Activated naive CD8-positive, alpha-beta T cell treated with anti-CD3 and anti-CD28 coated beads, Interleukin-2, amount 10 ng/mL, durations not matched to agents 7 days and 5 days (primary cell): ENCODE results near the gene UBE2G2. TPM values are rescaled to one million over a fixed set of nuclear protein-coding genes. Genes with fewer than 3 reads are reported as not detected.

Source experiments
- ATAC-seq: fragments of 150-1000 bp; cut with Tn5 transposase; one replicate; pipeline ENCODE4 v1.10.0; 2021; ENCODE audit warnings: low read depth, moderate library complexity
- POLR2A ChIA-PET: fragments of 350-600 bp; sonication (Branson Sonifier 250); formaldehyde crosslinking; loops from one replicate; lab custom pipeline; 2021; ENCODE audit warnings: antibody characterized with exemption; lab: Charles Lee
- DNase-seq: peaks from one replicate; pipeline ENCODE4 v3.0.0; 2021
- H3K27ac Mint-ChIP-seq: one replicate; pipeline ENCODE4 v1.8.0; 2022; ENCODE audit warnings: mild to moderate bottlenecking, mixed read lengths
- H3K27me3 Mint-ChIP-seq: one replicate; pipeline ENCODE4 v1.8.0; 2022; ENCODE audit warnings: mild to moderate bottlenecking, moderate library complexity, mixed read lengths
- H3K36me3 Mint-ChIP-seq: one replicate; pipeline ENCODE4 v1.8.0; 2021; ENCODE audit warnings: mild to moderate bottlenecking, mixed read lengths
- H3K4me1 Mint-ChIP-seq: one replicate; pipeline ENCODE4 v1.8.0; 2021; ENCODE audit warnings: mixed read lengths
- H3K4me3 Mint-ChIP-seq: one replicate; pipeline ENCODE4 v1.8.0; 2022; ENCODE audit warnings: mild to moderate bottlenecking, moderate library complexity, mixed read lengths
- H3K9me3 Mint-ChIP-seq: one replicate; pipeline ENCODE4 v1.8.0; 2021; ENCODE audit warnings: mixed read lengths
- total RNA-seq, 2 experiments: library from RNA; stranded (reverse); gene quantifications; one replicate each; pipeline ENCODE4 v1.2.3, GENCODE V29; 2021

UBE2G2 gene
- total RNA-seq, 2 experiments from 2014 or later = 111 TPM

DNA sequence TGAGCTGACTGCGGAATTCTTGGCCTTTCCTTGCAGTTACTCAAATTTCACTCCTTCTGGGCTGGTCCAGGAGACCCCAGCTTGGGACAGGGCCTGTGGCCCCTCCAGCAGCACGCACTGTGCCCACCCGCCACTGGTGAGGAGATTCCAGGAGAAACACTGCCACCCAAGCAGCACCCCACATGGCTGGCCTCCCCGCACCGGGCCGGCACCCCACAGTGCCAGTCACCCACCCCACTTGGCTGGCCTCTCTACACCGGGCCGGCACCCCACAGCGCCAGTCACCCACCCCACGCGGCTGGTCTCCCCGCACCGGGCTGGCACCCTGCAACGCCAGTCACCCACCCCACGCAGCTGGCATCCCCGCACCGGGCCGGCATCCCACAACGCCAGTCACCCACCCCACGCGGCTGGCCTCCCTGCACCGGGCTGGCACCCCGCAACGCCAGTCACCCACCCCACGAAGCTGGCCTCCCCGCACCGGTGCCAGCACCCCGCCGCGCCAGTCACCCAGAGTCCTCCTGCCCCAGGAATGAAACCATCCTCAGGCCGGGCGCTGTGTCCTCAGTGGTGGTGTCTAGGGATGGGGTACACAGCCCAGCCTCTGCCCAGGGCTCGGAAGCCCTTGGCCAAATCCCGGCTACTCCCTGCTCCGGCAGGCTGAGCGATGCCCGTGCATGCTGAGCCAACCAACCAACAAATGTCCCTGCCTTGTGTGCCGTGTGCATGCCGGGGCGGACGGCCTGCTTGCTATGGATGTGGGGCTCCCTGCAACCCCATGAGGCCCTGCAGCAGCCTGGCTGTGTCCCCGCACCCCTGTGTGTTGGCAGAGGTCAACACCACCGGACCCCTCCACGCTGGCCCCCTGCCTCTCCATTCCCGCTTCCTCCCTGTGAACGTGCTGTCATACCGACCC is 51.6 kb downstream of the UBE2G2 start:
- no peak overlapping the region for H3K4me3 Mint-ChIP-seq
- POLR2A ChIA-PET = no interaction called here
- no peaks in the 10 kb centered on the region for H3K4me1 Mint-ChIP-seq
- ATAC-seq (no peak), DNase-seq (no peak)
- H3K9me3 Mint-ChIP-seq = no peaks in the 10 kb centered on the region
- H3K36me3 Mint-ChIP-seq = no peaks in the 10 kb centered on the region
- H3K27me3 Mint-ChIP-seq = peaks cover 11% of the 10 kb centered on the region
- H3K27ac Mint-ChIP-seq = no peak overlapping the region

- Mint-ChIP-seq H3K4me1 (no peaks in the 10 kb centered on the region), H3K27me3 (peaks cover 11% of the 10 kb centered on the region), H3K27ac (no peak overlapping the region), H3K36me3 (no peaks in the 10 kb centered on the region), H3K9me3 (no peaks in the 10 kb centered on the region), H3K4me3 (no peak overlapping the region)
- POLR2A ChIA-PET = no interaction called here
- no peak for ATAC-seq
- no peak for DNase-seq
Measured at GRCh38 chr21:44749116-44749758, 52.4 kb downstream of the UBE2G2 start.

DNA sequence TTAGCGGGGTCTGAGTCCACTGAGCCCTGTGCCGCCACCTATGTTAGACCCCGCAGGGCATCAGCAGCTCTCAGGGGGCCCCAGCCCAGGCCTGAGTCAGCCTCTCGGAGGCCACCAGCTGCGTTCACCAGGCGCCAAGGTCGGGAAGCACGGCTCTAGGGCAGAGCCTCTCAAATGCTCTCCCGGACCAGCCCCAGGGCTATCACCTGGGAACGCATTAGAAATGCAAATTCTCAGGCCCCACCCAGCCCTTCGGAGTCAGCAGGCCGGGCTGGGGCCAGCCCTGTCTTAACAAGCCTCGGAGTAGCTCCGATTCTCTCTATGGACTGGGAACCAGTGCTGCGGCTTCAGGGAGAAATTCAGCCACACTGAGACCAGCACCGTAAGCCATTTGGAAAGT is 53.0 kb downstream of the UBE2G2 start:
- H3K27ac Mint-ChIP-seq = no peak overlapping the region
- no peak for DNase-seq
- no peaks in the 10 kb centered on the region for H3K9me3 Mint-ChIP-seq
- no peaks in the 10 kb centered on the region for H3K36me3 Mint-ChIP-seq
- ATAC-seq = no peak
- peaks cover 11% of the 10 kb centered on the region for H3K27me3 Mint-ChIP-seq
- POLR2A ChIA-PET = no interaction called here
- no peaks in the 10 kb centered on the region for H3K4me1 Mint-ChIP-seq
- no peak overlapping the region for H3K4me3 Mint-ChIP-seq

DNA sequence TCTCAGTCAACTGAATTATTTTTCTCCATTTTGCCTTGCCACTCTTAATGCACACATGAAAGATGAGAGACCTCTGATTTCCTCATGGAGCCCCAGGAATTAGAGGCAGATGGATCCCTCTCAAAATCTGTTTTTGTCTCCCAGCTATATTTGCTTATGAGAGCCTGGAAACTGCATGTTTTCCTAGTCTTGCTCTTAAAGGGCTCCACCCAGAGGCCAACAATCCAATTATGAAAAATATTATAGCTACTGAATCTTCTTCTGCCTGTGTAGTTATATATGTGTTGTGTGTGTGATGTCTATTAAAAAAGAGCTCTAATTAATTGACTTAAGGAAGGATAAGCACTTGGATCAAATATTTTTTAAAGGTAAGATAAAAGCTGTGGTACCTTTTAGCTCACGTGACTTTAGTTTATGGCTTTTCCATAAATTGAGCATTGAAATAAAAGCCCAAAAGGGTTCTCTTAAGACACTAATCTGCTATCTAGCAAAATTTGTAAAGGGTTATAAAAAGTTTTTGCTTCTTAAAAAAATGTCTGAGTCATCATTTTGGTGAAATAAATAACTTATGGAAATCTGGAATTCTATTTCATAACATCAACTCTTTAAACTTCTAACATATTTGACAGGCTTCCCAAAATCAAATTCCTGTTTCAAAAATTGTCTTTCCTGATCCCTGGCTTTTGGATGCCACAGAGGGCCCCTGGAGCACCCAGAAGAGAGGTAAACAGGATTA is 59.0 kb downstream of the UBE2G2 start:
- Mint-ChIP-seq H3K27me3 (peaks cover 4% of the 10 kb centered on the region), H3K4me1 (no peaks in the 10 kb centered on the region), H3K36me3 (peaks cover 2% of the 10 kb centered on the region), H3K9me3 (peaks cover 7% of the 10 kb centered on the region), H3K4me3 (no peak overlapping the region), H3K27ac (no peak overlapping the region)
- no peak for DNase-seq
- POLR2A ChIA-PET = interaction anchor here (0.6 kb wide), 1 partner anchor 295 kb away, joined by 5 read pairs; no protein-coding TSS in a partner anchor
- ATAC-seq = no peak

DNA sequence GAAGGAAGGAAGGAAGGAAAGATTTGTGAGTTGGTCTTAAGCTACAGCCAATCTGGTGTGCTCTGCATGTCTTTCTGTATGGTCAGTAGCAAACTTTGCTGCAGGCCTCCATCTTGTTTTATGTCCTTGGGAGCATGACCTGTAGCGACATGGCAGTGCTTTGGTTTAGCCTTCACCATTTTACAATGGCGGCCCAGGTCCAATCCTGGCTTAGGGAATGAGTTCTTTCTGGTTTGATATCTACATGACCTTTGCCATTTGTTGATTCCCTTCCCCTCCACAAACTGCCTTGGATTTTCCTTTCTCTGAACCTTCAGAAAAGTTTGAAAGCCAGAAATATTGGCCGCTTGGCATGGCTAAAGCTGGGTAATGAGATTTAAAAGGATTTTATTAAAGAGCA is 59.7 kb downstream of the UBE2G2 start:
- Mint-ChIP-seq H3K9me3 (peaks cover 11% of the 10 kb centered on the region), H3K27ac (no peak overlapping the region), H3K4me3 (no peak overlapping the region), H3K27me3 (peaks cover 7% of the 10 kb centered on the region), H3K4me1 (no peaks in the 10 kb centered on the region), H3K36me3 (peaks cover 2% of the 10 kb centered on the region)
- DNase-seq (no peak), ATAC-seq (no peak)
- POLR2A ChIA-PET = interaction anchor here (0.6 kb wide), 1 partner anchor 294 kb away, joined by 5 read pairs; no protein-coding TSS in a partner anchor

- DNase-seq (no peak), ATAC-seq (no peak)
- H3K36me3 Mint-ChIP-seq = peaks cover 2% of the 10 kb centered on the region
- no peak overlapping the region for H3K27ac Mint-ChIP-seq
- POLR2A ChIA-PET = no interaction called here
- H3K9me3 Mint-ChIP-seq = peaks cover 11% of the 10 kb centered on the region
- H3K4me3 Mint-ChIP-seq = no peak overlapping the region
- H3K27me3 Mint-ChIP-seq = peaks cover 7% of the 10 kb centered on the region
- no peaks in the 10 kb centered on the region for H3K4me1 Mint-ChIP-seq
Measured at GRCh38 chr21:44740742-44741141, 60.9 kb downstream of the UBE2G2 start.

DNA sequence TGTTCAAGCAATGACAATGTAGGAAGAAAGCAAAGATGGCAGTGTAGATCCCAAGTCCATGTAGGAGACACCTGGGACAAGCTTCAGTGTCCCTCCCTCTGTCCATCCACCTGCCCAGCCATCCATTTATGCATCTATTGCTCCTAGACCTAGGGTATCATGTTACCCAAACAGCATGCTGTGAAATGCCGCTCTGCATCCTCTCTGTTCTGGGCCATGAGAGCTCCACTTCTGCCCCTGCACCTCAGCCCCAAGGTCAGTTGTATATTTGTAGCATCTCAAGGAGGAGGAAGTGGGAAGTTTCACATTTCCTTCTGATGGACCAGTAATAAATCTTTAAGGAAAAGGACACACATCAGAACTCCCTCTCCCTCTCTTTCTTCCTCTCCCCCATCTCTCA is 62.3 kb downstream of the UBE2G2 start:
- no peak overlapping the region for H3K27ac Mint-ChIP-seq
- peaks cover 2% of the 10 kb centered on the region for H3K36me3 Mint-ChIP-seq
- no peak for ATAC-seq
- peaks cover 11% of the 10 kb centered on the region for H3K9me3 Mint-ChIP-seq
- DNase-seq = no peak
- no peak overlapping the region for H3K4me3 Mint-ChIP-seq
- H3K4me1 Mint-ChIP-seq = no peaks in the 10 kb centered on the region
- POLR2A ChIA-PET = no interaction called here
- peaks cover 7% of the 10 kb centered on the region for H3K27me3 Mint-ChIP-seq

GRCh38 chr21:44738621-44739020 is 63.0 kb downstream of the UBE2G2 start:
- peaks cover 2% of the 10 kb centered on the region for H3K36me3 Mint-ChIP-seq

DNA sequence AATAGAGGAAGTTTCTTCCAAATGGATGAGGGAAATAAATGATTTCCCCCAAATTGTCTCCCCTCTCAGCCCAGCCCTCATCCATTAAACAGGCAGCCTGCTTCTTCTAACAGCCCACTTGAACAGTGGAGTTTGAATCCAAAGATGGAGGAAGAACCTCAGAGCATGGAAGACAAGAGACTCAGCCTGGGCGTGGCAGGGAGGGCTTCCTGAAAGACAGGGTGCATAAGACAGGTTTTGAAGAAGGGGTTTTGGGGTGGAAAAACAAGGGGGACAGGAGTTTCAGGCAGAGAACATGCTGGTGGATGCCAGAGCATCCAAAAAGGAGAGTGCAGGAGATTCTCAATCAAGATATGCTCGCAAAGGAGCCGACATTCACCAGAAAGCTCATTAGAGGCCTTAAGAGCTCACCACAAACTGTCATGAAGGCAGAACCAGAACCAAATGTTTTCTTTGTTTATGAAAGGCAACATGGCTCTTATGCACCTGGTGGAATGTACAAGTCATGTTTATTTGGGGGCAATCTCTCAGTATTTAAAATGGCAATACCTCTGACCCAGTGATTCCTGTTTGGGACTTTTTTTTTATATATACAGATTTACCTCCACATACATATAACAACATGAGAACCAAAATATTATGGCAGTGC is 63.8 kb downstream of the UBE2G2 start:
- Mint-ChIP-seq H3K27ac (no peak overlapping the region), H3K27me3 (peaks cover 4% of the 10 kb centered on the region), H3K9me3 (peaks cover 9% of the 10 kb centered on the region), H3K36me3 (peaks cover 2% of the 10 kb centered on the region), H3K4me1 (no peaks in the 10 kb centered on the region), H3K4me3 (no peak overlapping the region)
- DNase-seq (no peak), ATAC-seq (no peak)
- POLR2A ChIA-PET = no interaction called here

More at GRCh38 chr21:44738621-44739020, 63.0 kb downstream of the UBE2G2 start:
- ATAC-seq (no peak), DNase-seq (no peak)
- Mint-ChIP-seq H3K4me3 (no peak overlapping the region), H3K27ac (no peak overlapping the region), H3K9me3 (peaks cover 11% of the 10 kb centered on the region), H3K4me1 (no peaks in the 10 kb centered on the region), H3K27me3 (peaks cover 7% of the 10 kb centered on the region)
- POLR2A ChIA-PET = no interaction called here

DNA sequence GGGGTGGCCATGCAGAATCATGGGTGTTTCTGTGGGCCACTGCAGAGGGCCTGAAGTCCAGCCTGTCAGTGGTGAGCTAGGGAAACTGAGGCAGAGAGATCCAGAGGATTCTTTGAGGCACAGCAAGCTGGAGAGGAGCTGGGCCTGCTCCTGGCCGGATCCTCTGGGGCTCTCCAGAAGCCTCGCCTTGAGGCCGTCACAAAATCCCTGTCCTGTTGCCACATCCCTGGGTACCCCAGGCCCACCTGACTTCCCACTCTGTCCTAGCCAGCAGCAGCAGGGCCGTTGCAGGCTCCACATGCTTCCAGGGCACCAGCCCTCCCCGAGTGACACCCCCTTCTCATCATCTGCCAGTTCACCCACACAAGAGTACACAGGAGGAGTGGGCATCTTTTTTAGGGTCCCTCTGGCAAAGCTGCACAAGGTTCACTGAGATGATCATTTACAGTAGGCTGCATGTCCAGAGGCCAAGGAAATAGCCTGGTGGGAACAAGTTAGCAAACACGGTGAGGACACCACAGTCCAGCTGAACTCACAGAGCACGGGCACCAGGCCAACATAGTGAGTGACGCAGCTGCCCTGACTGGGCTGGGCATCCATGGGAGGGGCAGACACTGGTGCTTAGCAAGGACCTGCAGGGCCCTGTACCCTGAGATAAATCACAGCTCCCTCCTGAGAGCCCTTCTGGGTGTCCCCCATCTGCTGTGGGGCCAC is 65.2 kb downstream of the UBE2G2 start:
- H3K9me3 Mint-ChIP-seq = peaks cover 8% of the 10 kb centered on the region
- ATAC-seq = no peak
- H3K4me3 Mint-ChIP-seq = no peak overlapping the region
- no peaks in the 10 kb centered on the region for H3K4me1 Mint-ChIP-seq
- no peak for DNase-seq
- H3K27me3 Mint-ChIP-seq = peaks cover 4% of the 10 kb centered on the region
- POLR2A ChIA-PET = no interaction called here
- no peak overlapping the region for H3K27ac Mint-ChIP-seq
- H3K36me3 Mint-ChIP-seq = peaks cover 2% of the 10 kb centered on the region

DNA sequence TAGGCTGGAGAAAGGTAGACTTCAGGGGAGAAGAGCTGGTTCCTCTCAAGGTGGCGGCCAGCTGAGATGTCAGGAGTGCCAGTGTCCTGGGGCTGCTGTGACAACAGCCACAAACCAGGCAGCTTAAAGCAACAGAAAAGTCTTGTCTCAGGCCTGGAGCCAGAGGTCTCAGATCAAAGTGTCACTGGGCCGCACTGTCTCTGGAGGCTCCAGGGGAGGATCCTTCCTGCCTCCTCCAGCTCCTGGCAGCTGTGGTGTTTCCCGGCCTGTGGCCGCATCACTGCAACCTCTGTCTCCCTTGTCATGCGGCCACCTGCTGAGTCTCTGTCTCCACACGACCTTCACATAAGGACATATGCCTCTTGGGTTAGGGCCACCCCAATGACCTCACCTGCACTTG is 65.8 kb downstream of the UBE2G2 start:
- peaks cover 2% of the 10 kb centered on the region for H3K36me3 Mint-ChIP-seq
- H3K9me3 Mint-ChIP-seq = peaks cover 8% of the 10 kb centered on the region
- no peak overlapping the region for H3K4me3 Mint-ChIP-seq
- no peak for ATAC-seq
- H3K27me3 Mint-ChIP-seq = peaks cover 4% of the 10 kb centered on the region
- POLR2A ChIA-PET = no interaction called here
- DNase-seq = no peak
- H3K27ac Mint-ChIP-seq = no peak overlapping the region
- no peaks in the 10 kb centered on the region for H3K4me1 Mint-ChIP-seq

- Mint-ChIP-seq H3K4me3 (no peak overlapping the region), H3K36me3 (peaks cover 2% of the 10 kb centered on the region), H3K9me3 (peaks cover 8% of the 10 kb centered on the region), H3K27ac (no peak overlapping the region), H3K4me1 (no peaks in the 10 kb centered on the region), H3K27me3 (peaks cover 4% of the 10 kb centered on the region)
- no peak for ATAC-seq
- DNase-seq = no peak
- POLR2A ChIA-PET = no interaction called here
Measured at GRCh38 chr21:44734841-44735240, 66.8 kb downstream of the UBE2G2 start.
